Muscle layer of colon (tissue), 2 donors: ENCODE data around the gene ZFP36L2.

ENCODE experiments used
- H3K27ac ChIP-seq: one replicate; pipeline ENCODE4 v1.7.0; 2013; ENCODE audit warnings: low read depth, mild to moderate bottlenecking, low read length, moderate library complexity
- H3K27me3 ChIP-seq, 2 donors: one replicate each; pipeline ENCODE4 v1.7.0; 2013; ENCODE audit warnings: low read length in 2 of 2, mild to moderate bottlenecking in 2 of 2; ENCODE audit not compliant: insufficient read depth in 2 of 2, control insufficient read depth in 1 of 2
- H3K36me3 ChIP-seq: one replicate; pipeline ENCODE4 v1.7.0; 2013; ENCODE audit warnings: mild to moderate bottlenecking, low read length; ENCODE audit not compliant: insufficient read depth
- H3K4me1 ChIP-seq: one replicate; pipeline ENCODE4 v1.7.0; 2013; ENCODE audit warnings: mild to moderate bottlenecking, low read length; ENCODE audit not compliant: insufficient read depth
- H3K4me3 ChIP-seq, 2 donors: one replicate each; pipeline ENCODE4 v1.7.0; 2013; ENCODE audit warnings: low read length in 2 of 2, low read depth in 1 of 2, mild to moderate bottlenecking in 1 of 2, moderate library complexity in 1 of 2
- H3K9ac ChIP-seq: one replicate; pipeline ENCODE4 v1.7.0; 2013; ENCODE audit warnings: low read length
- H3K9me3 ChIP-seq: one replicate; pipeline ENCODE4 v1.7.0; 2013; ENCODE audit warnings: mild to moderate bottlenecking, low read length
- donor health status: abdominal sarcoma.
- donor health status: Adenocarcinoma of cecum.

Gene ZFP36L2

DNA sequence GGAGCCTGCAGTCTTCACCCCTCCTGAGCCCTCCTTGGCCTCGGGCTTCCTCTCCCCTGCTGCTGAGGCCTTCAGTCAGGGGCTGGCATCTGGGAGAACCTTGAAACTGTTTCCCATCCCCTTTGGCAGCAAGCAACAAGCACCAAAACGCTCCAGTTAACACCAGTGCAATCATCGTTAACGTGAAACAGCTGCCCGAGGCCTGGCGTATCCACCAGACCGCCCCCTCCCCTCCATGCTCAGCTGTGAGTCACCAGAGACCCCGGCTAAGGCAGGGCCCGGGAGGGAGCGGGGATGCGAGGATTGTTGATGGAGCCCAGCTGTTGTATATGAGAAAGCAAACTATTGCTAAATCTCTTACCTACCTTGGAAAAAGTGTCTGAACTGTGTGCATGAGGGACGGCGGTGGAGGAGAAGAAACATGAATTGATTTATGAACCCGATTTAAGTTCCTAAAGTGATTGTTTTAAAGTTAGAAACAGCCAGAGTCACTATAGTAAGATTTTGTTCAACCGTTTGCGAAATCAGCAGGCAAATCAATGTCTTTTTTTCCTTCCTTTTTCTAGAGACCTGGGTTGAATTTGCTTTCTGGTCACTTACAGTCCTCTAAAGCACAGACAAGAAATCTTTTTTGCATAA lies 5.2 kb downstream of the ZFP36L2 start:
- no peaks in the 10 kb centered on the region for H3K9me3 ChIP-seq
- H3K36me3 ChIP-seq: peaks cover 21% of the 10 kb centered on the region
- no peaks in the 10 kb centered on the region for H3K27me3 ChIP-seq
- H3K27ac ChIP-seq: peak overlapping the region; percentile 100
- H3K9ac ChIP-seq: peak overlapping the region; percentile 99
- H3K4me1 ChIP-seq: peaks cover 55% of the 10 kb centered on the region
- peak overlapping the region; percentile 3 to 89 for H3K4me3 ChIP-seq

DNA sequence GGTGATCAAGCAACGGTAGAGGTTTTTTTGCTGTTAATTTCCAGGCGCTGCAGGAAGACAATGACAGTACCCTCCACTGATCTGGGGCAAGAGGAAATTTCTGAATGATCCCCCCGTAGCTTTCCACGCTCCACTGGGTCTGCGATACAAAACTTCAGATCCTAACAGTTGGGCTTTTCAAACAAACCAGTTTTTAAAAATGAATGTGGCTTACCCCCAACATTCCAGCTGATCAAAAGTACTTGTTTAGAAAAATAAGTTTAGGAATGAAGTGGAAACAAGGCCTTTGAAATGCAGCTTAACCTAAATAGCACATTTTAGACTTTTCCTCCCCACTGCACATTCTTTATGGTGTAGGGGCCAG lies 5.7 kb downstream of the ZFP36L2 start:
- peaks cover 21% of the 10 kb centered on the region for H3K36me3 ChIP-seq
- H3K9ac ChIP-seq: peak overlapping the region; percentile 99
- H3K27me3 ChIP-seq: no peaks in the 10 kb centered on the region
- H3K4me1 ChIP-seq: peaks cover 55% of the 10 kb centered on the region
- H3K9me3 ChIP-seq: no peaks in the 10 kb centered on the region
- H3K4me3 ChIP-seq: peak overlapping the region in 1 of 2 donors; percentile 89
- peak overlapping the region; percentile 100 for H3K27ac ChIP-seq

DNA sequence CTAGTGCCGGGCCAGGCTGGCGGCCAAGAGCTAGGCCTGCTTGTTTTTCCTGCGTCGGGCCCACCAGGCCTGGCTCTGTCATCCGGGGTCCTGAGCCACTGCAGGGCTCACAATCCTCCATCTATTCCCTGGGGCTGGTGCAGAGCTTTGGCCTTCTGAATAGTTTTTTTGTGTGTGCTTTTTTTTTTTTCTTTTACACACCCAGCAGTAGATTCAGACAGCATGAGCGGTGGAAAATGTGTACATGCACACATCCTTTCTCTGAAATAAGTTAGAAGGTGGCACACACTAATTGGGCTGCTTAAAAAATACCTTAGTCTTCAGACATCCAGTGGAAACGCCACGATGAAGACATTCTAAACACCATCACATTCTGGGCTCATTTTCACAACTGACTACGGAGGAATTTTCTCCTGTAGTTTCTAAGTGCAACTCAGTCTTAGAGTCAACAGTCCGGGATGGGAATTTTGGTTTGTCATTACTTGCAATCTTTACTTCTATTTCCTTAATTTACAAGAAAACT lies 6.1 kb downstream of the ZFP36L2 start:
- peak overlapping the region; percentile 99 for H3K9ac ChIP-seq
- peaks cover 21% of the 10 kb centered on the region for H3K36me3 ChIP-seq
- peak overlapping the region; percentile 100 for H3K27ac ChIP-seq
- H3K4me1 ChIP-seq: peaks cover 55% of the 10 kb centered on the region
- no peaks in the 10 kb centered on the region for H3K9me3 ChIP-seq
- H3K27me3 ChIP-seq: no peaks in the 10 kb centered on the region
- H3K4me3 ChIP-seq: peak overlapping the region; percentile 8 to 89

DNA sequence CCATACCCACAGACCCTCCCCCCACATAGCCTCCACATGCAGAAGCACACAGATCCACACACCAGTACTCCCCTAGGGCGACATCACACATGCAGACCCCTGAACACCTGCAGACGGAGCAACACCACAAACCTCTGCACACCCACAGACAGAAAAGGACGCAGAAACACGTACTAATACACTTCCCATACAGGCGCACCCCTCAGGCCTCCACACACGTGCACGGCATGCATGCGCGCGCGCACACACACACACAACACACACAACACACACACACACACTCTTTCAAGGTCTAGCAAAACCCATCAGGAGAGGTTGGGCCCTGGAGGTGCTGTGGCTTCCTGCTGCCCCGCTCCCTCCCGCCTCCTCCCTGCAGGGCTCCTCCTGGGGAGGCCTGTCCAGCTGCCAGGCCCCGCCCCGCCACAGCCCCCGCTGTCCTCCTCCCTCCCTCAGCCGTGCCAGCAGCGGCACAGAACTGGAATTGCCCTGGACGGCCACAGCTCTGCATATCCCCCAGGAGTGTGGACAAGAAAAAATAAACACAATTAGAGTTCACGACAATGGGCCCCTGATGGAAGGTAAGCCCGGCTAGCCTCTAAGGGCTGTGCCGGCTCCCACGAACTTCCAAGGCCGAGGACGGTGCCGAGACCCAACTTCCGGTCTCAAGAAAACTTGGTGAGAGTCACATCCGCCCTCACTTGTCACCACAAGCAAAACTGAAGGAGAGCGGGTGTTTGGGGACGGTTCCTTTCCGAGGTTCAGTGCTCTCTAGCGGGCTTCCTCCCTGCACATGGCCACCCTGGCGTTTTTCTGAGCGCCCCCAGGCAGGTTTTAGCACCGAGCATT lies 6.8 kb downstream of the ZFP36L2 start:
- Histone ChIP-seq H3K4me1 (peaks cover 55% of the 10 kb centered on the region), H3K9me3 (no peaks in the 10 kb centered on the region), H3K4me3 (peak overlapping the region; percentile 8 to 89)

DNA sequence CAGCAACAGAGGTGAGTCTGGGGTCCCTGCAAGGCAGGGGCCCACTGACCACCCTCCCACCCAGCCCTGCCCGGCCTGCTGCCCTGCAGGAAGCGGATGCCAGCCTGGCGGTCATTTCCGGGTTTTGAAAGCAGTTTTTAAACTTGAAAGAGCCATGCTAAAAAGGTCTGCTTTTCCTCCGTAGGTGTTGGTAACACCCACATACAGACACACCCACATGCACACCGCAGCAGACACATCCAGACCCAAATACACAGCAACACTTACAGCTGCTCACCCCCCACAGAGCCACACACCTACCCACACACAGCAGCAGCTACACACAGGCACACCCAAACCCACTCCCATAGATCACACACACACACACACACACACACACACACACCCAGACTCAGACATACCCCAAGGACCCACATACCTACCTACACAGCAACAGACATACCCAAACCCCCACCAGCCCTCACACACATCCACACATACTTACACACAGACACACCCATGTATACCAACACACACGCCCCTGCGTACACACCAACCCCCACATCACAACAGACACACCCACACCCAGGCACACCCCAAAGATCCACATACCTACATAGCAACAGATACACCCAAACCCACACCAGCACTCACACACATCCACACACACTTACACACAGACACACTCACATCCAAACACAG lies 7.6 kb downstream of the ZFP36L2 start:
- H3K27me3 ChIP-seq: no peaks in the 10 kb centered on the region
- H3K36me3 ChIP-seq: peaks cover 17% of the 10 kb centered on the region
- H3K4me1 ChIP-seq: peaks cover 55% of the 10 kb centered on the region
- peak overlapping the region; percentile 45 for H3K9ac ChIP-seq
- H3K4me3 ChIP-seq: peak overlapping the region; percentile 8 to 89
- H3K27ac ChIP-seq: peak overlapping the region; percentile 100
- no peaks in the 10 kb centered on the region for H3K9me3 ChIP-seq

More for the DNA sequence above, 6.8 kb downstream of the ZFP36L2 start:
- Histone ChIP-seq H3K36me3 (peaks cover 21% of the 10 kb centered on the region), H3K27ac (peak overlapping the region; percentile 100), H3K9ac (peak overlapping the region; percentile 99), H3K27me3 (no peaks in the 10 kb centered on the region)

DNA sequence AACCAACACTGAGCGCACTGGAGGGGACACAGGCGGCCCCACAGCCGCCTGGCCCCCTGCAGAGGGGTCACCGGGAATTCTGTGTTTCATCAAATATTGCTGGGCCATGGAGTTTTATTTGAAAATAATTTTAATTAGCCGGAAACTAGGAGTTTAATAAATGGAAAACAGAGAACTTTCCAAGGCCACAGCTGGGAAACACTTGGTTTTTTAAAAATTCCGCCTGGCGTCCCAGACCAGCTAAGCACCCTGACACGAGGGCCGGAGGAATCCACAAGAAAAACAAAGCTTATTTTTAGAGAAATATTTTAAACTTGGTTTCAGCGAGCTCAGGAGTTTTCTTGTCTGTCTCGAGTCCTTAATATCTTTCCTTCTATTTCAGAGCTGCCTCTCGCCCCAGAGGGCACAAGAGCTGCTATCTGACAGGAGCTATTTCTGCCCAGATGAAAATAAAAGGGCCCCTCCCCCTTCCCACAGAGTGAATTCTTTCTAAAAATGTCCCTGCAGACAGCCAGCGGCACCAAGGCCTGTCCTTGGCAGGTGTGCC lies 8.2 kb downstream of the ZFP36L2 start:
- no peaks in the 10 kb centered on the region for H3K27me3 ChIP-seq
- peaks cover 11% of the 10 kb centered on the region for H3K36me3 ChIP-seq
- peak overlapping the region; percentile 100 for H3K27ac ChIP-seq
- peak overlapping the region; percentile 40 for H3K9ac ChIP-seq
- H3K9me3 ChIP-seq: no peaks in the 10 kb centered on the region
- H3K4me1 ChIP-seq: peaks cover 55% of the 10 kb centered on the region
- peak overlapping the region in 1 of 2 donors; percentile 89 for H3K4me3 ChIP-seq

DNA sequence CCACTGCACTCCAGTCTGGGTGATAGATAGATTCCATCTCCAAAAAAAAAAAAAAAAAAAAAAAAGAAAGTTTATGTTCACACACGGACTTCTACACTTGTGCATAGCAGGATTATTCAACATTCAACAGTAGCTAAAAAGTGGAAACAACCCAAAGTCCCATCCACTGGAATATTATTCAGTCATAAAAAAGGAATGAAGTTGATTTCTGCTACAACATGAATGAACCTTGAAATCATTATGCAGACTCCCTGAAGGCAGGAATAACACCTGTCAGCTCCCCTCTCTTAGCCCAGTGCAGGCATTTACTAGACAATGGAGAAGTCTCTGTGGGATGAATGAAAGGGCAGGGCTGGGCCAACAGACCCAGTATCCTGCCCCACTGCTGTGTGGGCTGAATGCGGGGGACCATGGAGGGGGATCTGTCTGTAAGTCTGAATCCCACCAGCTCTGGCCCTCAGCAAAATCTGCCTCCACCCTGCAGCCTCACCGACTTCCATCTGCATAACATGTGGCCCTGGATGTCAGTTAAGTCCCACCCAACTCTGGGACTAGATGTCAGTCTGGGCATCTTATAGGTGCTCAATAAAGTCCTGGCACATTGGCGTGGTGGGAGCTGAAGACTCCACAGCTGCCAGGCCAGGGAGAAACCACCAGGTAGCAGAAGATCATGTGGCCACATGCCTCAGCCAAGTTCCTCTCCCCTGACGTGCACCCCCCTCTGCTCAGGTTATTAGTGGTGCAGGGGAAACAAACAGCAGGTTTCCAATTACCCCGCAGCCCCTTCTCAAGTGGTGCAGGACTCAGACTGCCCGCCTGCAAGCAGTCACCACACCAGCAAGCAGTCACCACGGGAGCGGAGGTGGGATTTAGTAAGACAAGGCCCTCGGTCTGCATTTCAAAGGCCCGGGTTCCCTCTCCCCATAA lies 8.9 kb downstream of the ZFP36L2 start:
- Histone ChIP-seq H3K27me3 (no peaks in the 10 kb centered on the region), H3K9me3 (no peaks in the 10 kb centered on the region), H3K9ac (peak overlapping the region; percentile 40), H3K4me3 (no peak overlapping the region), H3K36me3 (peaks cover 6% of the 10 kb centered on the region), H3K27ac (peak overlapping the region; percentile 100), H3K4me1 (peaks cover 49% of the 10 kb centered on the region)

DNA sequence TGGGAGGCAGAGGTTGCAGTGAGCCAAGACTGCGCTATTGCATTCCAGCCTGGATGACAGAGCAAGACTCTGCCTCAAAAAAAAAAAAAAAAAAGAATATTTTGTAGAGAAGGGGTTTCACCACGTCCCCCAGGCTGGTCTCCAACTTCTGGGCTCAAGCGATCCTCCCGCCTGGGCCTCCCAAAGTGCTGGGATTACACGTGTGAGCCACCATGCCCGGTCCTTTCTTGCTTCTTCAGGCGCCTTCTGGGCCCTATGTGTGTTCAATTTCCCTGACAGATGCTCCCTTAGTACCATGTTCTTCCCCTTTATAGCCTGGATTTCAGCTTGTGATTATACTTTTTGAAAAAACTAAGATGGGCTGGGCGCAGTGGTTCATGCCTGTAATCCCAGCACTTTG lies 9.8 kb downstream of the ZFP36L2 start:
- Histone ChIP-seq H3K9me3 (no peaks in the 10 kb centered on the region), H3K36me3 (no peaks in the 10 kb centered on the region), H3K4me1 (peaks cover 40% of the 10 kb centered on the region), H3K27me3 (no peaks in the 10 kb centered on the region), H3K4me3 (no peak overlapping the region), H3K9ac (no peak overlapping the region), H3K27ac (no peak overlapping the region)

DNA sequence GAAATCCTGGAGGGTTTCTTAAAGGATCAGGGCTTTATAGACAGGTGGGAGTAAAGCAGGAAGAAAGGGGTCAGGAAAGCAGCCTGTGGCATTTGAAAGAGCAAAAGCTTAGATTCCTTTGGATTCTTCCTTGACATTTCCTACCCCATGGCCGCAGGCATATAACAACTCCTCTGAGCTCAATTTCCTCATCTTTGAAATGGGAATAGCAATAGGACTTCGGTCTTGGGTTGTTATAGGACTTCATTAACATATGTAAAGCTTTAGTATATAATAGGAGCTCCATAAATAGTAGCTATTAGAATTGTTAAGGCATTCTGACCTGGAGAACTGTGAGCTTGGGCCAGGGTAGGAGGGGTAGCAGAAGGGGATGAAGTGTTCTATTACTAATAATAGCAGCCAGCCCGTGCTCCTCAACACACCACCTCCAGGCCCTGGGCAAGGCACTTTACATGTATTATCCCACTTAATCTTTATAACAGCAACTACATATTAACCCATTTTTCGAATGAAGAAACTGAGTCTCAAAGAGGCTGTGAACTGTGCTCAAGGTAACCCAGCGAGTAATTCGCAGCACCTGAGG lies 10.6 kb downstream of the ZFP36L2 start:
- Histone ChIP-seq H3K4me1 (peaks cover 34% of the 10 kb centered on the region), H3K9me3 (no peaks in the 10 kb centered on the region), H3K36me3 (no peaks in the 10 kb centered on the region), H3K9ac (no peak overlapping the region), H3K4me3 (no peak overlapping the region), H3K27ac (no peak overlapping the region), H3K27me3 (no peaks in the 10 kb centered on the region)

DNA sequence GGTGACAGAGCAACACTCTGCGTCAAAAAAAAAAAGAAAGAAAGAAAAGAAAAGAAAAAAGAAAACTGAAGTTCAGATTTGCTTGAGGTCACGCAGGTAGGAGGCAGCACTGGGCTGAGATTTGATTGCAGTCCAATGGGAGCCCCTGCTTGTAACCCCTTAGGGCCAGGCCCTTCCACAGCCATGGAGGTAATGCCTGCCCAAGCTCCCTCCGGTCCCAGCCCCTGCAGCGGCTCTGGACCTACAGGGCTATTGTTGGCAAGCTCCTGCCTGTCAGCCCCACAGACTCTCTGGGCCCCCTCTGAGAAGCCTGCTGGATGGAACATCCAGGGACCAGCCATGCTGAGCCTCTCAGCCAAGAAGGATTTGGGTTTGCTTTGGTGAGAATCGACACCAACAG lies 12.2 kb downstream of the ZFP36L2 start:
- H3K27ac ChIP-seq: no peak overlapping the region
- H3K9me3 ChIP-seq: no peaks in the 10 kb centered on the region
- H3K36me3 ChIP-seq: no peaks in the 10 kb centered on the region
- H3K27me3 ChIP-seq: no peaks in the 10 kb centered on the region
- H3K4me3 ChIP-seq: no peak overlapping the region
- H3K9ac ChIP-seq: no peak overlapping the region
- peaks cover 30% of the 10 kb centered on the region for H3K4me1 ChIP-seq
